Stimulated activated naive CD4-positive, alpha-beta T cell treated with Interleukin-2 at 50 U/mL for 16 hours (primary cell): ENCODE measurements around the gene TRNT1.

Experiments used
- DNase-seq: peaks from one replicate; lab custom pipeline; 2025; lab: John Stamatoyannopoulos, UW

Gene TRNT1

GRCh38 chr3:3126477-3127431, at the start of gene TRNT1:
TSS of gene TRNT1 (plus strand) at chr3:3126940. CDS start at chr3:3129041, 2,101 bp downstream.
- peak; percentile 96 for DNase-seq

- DNase-seq, result no peak
These were observed 46.4 kb upstream of the TRNT1 start for GRCh38 chr3:3080309-3080708.

DNA sequence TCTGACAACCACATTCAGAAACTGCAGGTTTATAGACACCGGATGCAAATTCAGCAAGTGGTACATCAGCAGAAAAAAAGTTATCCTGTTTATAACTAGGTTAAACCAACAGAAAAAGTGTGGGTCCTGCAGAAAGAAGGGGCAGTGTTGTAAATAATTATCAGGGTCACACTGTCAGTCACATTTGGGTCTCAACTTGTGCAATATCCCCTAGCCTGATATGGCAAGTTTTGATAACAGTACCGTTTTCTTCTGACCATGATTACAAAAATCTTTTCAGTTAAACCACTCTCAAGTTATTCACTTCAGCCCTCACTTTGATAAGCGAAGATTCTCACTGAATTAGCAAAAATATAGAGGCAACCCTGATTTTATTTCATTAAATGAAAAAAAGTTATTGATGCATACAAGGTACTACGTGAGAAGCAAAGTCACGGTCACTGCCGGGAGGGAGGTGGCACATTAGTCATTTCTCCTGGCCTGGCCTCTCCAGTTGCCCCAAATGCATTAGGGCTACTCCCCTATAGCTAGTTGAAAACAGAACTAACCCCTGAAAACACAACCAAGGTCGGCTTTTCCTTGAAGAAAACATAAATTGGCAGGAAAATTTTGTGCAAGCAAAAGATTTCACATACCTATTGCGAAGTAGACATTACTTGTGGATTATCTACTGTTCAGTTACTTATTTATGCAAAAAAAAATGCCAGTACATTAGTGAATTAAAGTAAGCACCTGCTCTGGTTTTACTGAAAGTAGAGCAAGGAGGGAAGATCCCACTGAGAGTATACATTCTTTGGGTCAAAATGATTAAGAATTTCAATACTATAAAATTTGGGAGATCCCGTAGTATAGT, 45.1 kb upstream of the TRNT1 start:
- DNase-seq, result no peak

DNA sequence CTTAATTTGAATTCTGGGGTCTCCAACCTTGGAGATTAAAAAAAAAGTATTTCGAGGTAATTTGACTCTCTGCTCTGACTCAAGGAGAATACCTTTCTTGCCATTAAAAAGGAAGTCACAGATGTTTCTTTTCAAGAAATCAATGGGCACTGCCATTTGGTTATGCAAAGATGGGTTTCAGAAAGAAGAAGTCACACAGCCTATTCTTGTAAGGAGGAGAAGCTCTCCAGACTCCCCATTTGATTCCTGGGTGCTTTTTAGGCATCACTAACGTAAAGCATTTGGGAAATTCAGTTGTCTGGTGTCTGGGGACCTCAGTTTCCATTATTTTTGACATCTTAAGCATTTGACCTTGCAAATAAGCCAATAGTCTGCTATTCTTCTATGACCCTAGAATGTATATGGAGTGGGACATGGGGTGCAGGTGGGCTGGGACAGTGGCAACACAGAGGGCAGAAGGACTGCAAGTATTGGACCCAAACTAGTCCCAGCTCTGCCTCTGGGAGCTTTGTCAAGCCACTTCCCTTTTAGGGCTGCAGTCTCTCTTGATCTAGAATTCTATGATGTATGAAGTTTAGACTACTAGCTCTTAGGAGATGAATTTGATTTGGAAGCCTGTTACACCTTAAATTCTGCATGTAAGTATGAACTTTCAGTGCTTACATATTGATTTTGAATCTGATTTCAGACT, 44.4 kb upstream of the TRNT1 start:
- no peak for DNase-seq

- DNase-seq, result no peak
These were observed 41.9 kb upstream of the TRNT1 start for GRCh38 chr3:3084890-3085289.

- DNase-seq, result no peak
These were observed 41.0 kb upstream of the TRNT1 start for GRCh38 chr3:3085782-3086181.

GRCh38 chr3:3086239-3086638, 40.5 kb upstream of the TRNT1 start:
- DNase-seq, result no peak

GRCh38 chr3:3087279-3087678, 39.5 kb upstream of the TRNT1 start:
- no peak for DNase-seq

DNA sequence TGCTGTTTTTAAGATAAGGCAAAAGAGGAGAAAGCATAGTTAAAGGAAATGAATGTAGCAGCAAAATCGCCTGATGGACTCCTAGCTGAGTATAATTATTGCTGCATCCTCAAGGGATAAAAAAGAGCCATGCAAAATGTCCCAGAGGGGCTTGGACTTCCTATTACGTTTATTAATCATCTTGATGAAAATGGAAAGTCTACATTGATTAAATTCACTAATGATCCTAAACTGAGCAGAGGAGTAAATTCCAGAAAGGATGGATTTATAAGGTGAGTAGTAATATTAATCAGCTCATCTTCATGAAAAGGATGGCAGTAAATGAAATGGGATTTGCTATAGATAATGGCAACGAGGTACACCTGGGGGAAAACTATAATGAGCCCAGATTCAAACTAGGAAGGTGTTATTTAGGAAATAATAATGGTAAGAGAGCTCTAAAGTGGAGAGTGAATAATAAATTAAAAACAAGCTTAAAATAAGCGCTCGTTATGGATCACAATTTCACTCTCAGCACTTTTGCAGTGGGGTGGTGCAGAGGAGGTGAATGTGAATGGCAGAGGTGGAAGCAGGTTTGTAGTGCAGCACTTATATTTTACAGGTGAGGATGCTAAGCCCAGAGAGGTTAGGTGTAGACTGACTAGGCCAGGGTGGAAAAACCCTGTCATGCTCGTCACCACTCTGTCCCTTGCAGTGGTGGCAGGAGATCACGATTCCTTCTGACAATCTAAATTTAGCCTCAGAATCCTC, 38.8 kb upstream of the TRNT1 start:
- no peak for DNase-seq

DNA sequence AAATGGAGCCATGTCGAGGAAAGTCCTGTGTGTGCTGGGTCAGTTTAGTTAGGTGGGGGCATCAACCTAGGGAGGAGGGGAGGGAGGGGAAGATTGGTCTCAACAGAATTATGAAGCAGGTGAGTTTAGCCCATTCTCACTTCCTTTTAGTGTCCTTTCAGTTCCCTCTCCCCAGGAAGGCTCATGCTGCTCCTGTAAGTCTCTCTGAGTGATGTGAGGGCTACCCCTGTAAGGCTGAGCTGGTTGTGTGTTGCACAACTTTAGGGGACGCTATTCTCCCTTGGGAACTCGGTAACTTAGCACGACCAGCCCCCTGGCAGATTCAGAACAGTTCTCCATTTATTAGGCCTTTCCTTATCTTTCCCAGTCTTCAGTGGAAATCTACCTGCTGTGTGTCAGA, 37.7 kb upstream of the TRNT1 start:
- no peak for DNase-seq

- no peak for DNase-seq
These were observed 28.8 kb upstream of the TRNT1 start for GRCh38 chr3:3097958-3098357.

DNA sequence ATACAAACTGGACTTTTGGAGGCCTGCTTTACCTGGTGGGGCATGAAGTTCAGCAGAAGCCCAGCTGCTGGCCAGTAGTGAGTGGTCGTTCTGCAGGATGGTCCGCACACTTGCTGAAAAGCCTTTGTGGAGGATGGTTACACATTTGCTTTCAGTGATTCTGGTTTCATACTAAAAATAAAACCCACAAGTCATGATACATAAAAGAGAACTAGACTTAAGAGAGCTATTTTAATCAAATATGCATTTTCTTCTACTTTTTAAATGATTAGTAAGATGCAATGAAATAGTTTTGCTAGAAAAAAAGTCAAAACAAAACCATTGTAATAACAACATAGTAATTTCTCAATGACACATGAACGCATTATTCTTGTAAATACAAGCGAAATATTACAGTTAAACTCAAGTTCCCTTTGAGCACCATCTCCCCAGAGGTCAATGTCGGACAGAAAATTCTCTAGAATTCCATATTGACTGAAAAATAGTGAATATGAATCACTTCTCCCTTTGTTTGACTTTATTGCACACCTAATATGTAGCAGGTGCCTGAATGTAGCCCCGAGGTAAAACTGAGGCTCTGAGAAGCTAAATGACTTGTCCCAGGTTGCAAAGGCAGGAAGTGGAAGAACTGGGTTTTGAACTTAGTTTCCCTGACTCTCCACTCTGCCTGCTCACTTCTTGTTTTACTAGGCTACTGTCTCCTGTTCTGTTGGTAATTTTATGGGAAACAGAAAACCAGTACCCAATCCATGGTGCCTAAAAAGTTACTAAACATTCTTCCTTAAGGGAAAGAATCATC, 24.9 kb upstream of the TRNT1 start:
- no peak for DNase-seq

- DNase-seq, result no peak
These were observed 24.0 kb upstream of the TRNT1 start for GRCh38 chr3:3102751-3103150.

- DNase-seq, result no peak
These were observed 21.5 kb upstream of the TRNT1 start for GRCh38 chr3:3105246-3105645.

GRCh38 chr3:3105815-3106214, 20.9 kb upstream of the TRNT1 start:
- no peak for DNase-seq

- no peak for DNase-seq
These were observed 19.6 kb upstream of the TRNT1 start for GRCh38 chr3:3107181-3107580.

- DNase-seq, result no peak
These were observed 18.9 kb upstream of the TRNT1 start for GRCh38 chr3:3107858-3108257.

GRCh38 chr3:3109407-3110298, 17.1 kb upstream of the TRNT1 start:
- DNase-seq, result no peak

DNA sequence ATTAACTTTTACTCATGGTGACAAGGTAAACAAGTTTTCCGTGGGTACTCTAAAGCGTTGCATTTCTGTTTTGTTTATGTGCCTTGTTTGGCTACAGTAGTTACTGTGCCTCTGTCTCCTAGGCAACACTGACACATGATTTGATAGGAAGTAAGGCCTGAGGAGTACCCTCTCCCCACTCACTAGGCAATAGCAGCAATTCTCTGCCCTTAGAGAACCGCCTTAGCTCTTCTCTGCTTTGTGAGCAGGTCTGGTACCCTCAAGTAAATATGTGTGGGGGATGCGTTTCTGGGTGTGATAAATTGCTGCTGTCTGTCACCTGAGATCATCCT, 16.5 kb upstream of the TRNT1 start, which contains the start of gene IL5RA:
Gene IL5RA (minus strand): TSS at position 76 of the 332 bp plus-strand sequence. CDS start 5,390 bp downstream, outside the sequence.
- no peak for DNase-seq
